Neural cell (in vitro differentiated cells): ENCODE measurements around the gene STXBP4. TPM values are rescaled to one million over a fixed set of nuclear protein-coding genes. Genes with fewer than 3 reads are reported as not detected.

Experiments used
- H2AFZ ChIP-seq: fragments of 200-600, 300-800 bp; sonication (generic), shearing (Covaris generic); 2 replicates; pipeline ENCODE4 v1.6.0; 2014; ENCODE audit warnings: low read depth, mild to moderate bottlenecking, antibody characterized with exemption, low read length, moderate library complexity
- H3F3A ChIP-seq: fragments of 200-600 bp; shearing (Covaris generic); 2 replicates; pipeline ENCODE4 v1.6.1; 2016; ENCODE audit warnings: mild to moderate bottlenecking, moderate library complexity, mixed read lengths, antibody characterized with exemption, low read length; ENCODE audit not compliant: insufficient read depth, poor library complexity, severe bottlenecking
- H3K27ac ChIP-seq: fragments of 200-600, 300-800 bp; sonication (generic), shearing (Covaris generic); 2 replicates; pipeline ENCODE4 v1.5.1; 2014; ENCODE audit warnings: mild to moderate bottlenecking, low read length, moderate library complexity
- H3K27me3 ChIP-seq: fragments of 300-800, 200-600 bp; sonication (generic), shearing (Covaris generic); 2 replicates; pipeline ENCODE4 v1.6.0; 2014; ENCODE audit warnings: mild to moderate bottlenecking, low read depth, low read length, moderate library complexity; ENCODE audit not compliant: insufficient read depth
- H3K36me3 ChIP-seq: fragments of 300-800, 200-600 bp; sonication (generic), shearing (Covaris generic); 2 replicates; pipeline ENCODE4 v1.5.1; 2014; ENCODE audit warnings: mild to moderate bottlenecking, antibody characterized with exemption, low read length, moderate library complexity; ENCODE audit not compliant: insufficient read depth
- H3K4me2 ChIP-seq: fragments of 300-800, 200-600 bp; sonication (generic), shearing (Covaris generic); 2 replicates; pipeline ENCODE4 v1.6.0; 2014; ENCODE audit warnings: mild to moderate bottlenecking, low read length
- H3K4me3 ChIP-seq: fragments of 300-800, 200-600 bp; sonication (generic), shearing (Covaris generic); 2 replicates; pipeline ENCODE4 v1.5.1; 2014; ENCODE audit warnings: mild to moderate bottlenecking, low read length, moderate library complexity
- H3K79me2 ChIP-seq: fragments of 200-600 bp; shearing (Covaris generic); replicated peaks from 2 replicates; pipeline ENCODE4 v1.6.0; 2014; ENCODE audit warnings: mild to moderate bottlenecking, low read length, moderate library complexity; ENCODE audit not compliant: insufficient read depth
- H3K9ac ChIP-seq: fragments of 300-800, 200-600 bp; sonication (generic), shearing (Covaris generic); 2 replicates; pipeline ENCODE4 v1.6.1; 2016; ENCODE audit warnings: mild to moderate bottlenecking, low read length, mixed read lengths
- H3K9me2 ChIP-seq: fragments of 200-600 bp; shearing (Covaris generic); 2 replicates; pipeline ENCODE4 v1.6.1; 2016; ENCODE audit warnings: mild to moderate bottlenecking, low read length, mixed read lengths; ENCODE audit not compliant: insufficient read depth
- H3K9me3 ChIP-seq: fragments of 200-600, 300-800 bp; sonication (generic), shearing (Covaris generic); 2 replicates; pipeline ENCODE4 v1.6.1; 2016; ENCODE audit warnings: mild to moderate bottlenecking, mixed run types, low read length, moderate library complexity, mixed read lengths
- H4K20me1 ChIP-seq: fragments of 200-600 bp; shearing (Covaris generic); 2 replicates; pipeline ENCODE4 v1.6.1; 2016; ENCODE audit warnings: mild to moderate bottlenecking, mixed run types; ENCODE audit not compliant: insufficient read depth
- EP300 ChIP-seq: fragments of 450-650 bp; conservative IDR thresholded peaks from 2 replicates; pipeline ENCODE4 v1.6.1; 2014; ENCODE audit warnings: antibody characterized with exemption, mild to moderate bottlenecking, moderate library complexity; ENCODE audit not compliant: poor library complexity, severe bottlenecking
- EZH2 ChIP-seq: fragments of 200-600, 300-800 bp; shearing (Covaris generic), sonication (generic); IDR thresholded peaks from 2 replicates; pipeline ENCODE4 v1.6.1; 2014; ENCODE audit warnings: antibody characterized with exemption, low read length, borderline replicate concordance, mild to moderate bottlenecking; ENCODE audit not compliant: insufficient read depth, poor library complexity, severe bottlenecking
- MXI1 ChIP-seq: fragments of 450-650 bp; conservative IDR thresholded peaks from 2 replicates; pipeline ENCODE4 v1.6.1; 2014; ENCODE audit warnings: antibody characterized with exemption, mild to moderate bottlenecking; ENCODE audit not compliant: poor library complexity, severe bottlenecking
- POLR2AphosphoS5 ChIP-seq: IDR thresholded peaks from 2 replicates; pipeline ENCODE4 v1.6.1; 2012
- RAD21 ChIP-seq: fragments of 450-650 bp; conservative IDR thresholded peaks from 2 replicates; pipeline ENCODE4 v1.6.1; 2014; ENCODE audit warnings: antibody characterized with exemption, mild to moderate bottlenecking, moderate library complexity
- SMC3 ChIP-seq: fragments of 450-650 bp; conservative IDR thresholded peaks from 2 replicates; pipeline ENCODE4 v1.6.1; 2014; ENCODE audit warnings: antibody characterized with exemption, mild to moderate bottlenecking, moderate library complexity; ENCODE audit not compliant: poor library complexity
- TAF1 ChIP-seq: IDR thresholded peaks from 2 replicates; pipeline ENCODE4 v1.6.1; 2012; ENCODE audit warnings: low read depth
- polyA plus RNA-seq: library from polyadenylated mRNA; depleted of rRNA; stranded (reverse); fragments of >200 nt; gene quantifications from 2 replicates; pipeline ENCODE4 v1.2.3, GENCODE V29; 2014
- TF ChIP-seq, protein P1 (sequence below): IDR thresholded peaks from 2 replicates; pipeline ENCODE4 v1.6.1; 2012; ENCODE audit warnings: borderline replicate concordance
- TF ChIP-seq, protein P2 (sequence below): fragments of 450-650 bp; IDR thresholded peaks from 2 replicates; pipeline ENCODE4 v1.5.1; 2014; ENCODE audit warnings: antibody characterized with exemption, mild to moderate bottlenecking, moderate library complexity; ENCODE audit not compliant: poor library complexity, severe bottlenecking

The STXBP4 gene
- polyA plus RNA-seq, 1 donor from 2014 or later: 8.1 TPM

DNA sequence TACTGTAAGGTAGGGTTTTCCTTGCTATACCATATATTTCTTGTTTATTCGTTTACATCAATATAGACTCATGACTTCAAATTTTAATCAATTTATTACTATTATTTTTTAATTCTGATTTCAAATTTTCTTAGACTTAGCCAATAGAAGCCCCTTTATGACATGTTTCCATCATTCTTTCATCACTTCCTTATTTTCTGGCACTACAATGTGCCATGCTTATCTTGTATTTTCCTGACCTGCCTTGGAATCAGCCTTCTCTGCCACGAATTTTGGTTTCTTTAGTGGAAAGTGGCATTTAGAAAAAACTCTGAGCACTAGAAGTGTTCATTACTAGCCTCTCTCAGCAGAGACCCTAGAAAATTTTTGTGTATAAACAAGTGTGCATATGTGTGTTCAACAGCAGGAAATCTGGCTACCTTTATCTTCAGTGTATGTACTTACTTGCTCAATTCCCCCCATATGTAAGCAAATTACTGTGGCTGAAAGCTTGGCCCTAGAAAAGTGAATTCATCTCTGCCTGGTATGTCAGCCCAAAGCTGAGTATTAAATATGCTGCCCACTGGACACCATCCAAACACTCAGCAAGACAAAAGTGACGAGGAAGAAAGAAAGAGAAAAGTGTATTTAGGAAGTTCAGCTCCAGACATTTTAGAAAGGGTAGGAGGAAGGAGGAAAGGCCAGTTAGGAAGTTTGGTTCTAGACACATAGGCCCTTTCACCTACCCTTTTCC, 4.0 kb downstream of the STXBP4 start:
- Histone ChIP-seq H3K9me2 (no peaks in the 10 kb centered on the region), H3F3A (no peaks in the 10 kb centered on the region), H3K27me3 (no peaks in the 10 kb centered on the region), H3K79me2 (peaks cover 41% of the 10 kb centered on the region), H4K20me1 (no peaks in the 10 kb centered on the region), H3K36me3 (no peaks in the 10 kb centered on the region), H2AFZ (no peak overlapping the region), H3K9me3 (no peaks in the 10 kb centered on the region), H3K4me2 (no peak overlapping the region), H3K9ac (no peak overlapping the region), H3K27ac (no peak overlapping the region), H3K4me3 (no peak overlapping the region)
- TF ChIP-seq SMC3: no peak
- no peak for TF ChIP-seq MXI1
- TF ChIP-seq, protein P1, sequence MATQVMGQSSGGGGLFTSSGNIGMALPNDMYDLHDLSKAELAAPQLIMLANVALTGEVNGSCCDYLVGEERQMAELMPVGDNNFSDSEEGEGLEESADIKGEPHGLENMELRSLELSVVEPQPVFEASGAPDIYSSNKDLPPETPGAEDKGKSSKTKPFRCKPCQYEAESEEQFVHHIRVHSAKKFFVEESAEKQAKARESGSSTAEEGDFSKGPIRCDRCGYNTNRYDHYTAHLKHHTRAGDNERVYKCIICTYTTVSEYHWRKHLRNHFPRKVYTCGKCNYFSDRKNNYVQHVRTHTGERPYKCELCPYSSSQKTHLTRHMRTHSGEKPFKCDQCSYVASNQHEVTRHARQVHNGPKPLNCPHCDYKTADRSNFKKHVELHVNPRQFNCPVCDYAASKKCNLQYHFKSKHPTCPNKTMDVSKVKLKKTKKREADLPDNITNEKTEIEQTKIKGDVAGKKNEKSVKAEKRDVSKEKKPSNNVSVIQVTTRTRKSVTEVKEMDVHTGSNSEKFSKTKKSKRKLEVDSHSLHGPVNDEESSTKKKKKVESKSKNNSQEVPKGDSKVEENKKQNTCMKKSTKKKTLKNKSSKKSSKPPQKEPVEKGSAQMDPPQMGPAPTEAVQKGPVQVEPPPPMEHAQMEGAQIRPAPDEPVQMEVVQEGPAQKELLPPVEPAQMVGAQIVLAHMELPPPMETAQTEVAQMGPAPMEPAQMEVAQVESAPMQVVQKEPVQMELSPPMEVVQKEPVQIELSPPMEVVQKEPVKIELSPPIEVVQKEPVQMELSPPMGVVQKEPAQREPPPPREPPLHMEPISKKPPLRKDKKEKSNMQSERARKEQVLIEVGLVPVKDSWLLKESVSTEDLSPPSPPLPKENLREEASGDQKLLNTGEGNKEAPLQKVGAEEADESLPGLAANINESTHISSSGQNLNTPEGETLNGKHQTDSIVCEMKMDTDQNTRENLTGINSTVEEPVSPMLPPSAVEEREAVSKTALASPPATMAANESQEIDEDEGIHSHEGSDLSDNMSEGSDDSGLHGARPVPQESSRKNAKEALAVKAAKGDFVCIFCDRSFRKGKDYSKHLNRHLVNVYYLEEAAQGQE: no peak
- TF ChIP-seq RAD21: no peak
- TF ChIP-seq EZH2: no peak
- no peak for TF ChIP-seq POLR2AphosphoS5
- no peak for TF ChIP-seq TAF1
- TF ChIP-seq EP300: no peak
- TF ChIP-seq, protein P2, sequence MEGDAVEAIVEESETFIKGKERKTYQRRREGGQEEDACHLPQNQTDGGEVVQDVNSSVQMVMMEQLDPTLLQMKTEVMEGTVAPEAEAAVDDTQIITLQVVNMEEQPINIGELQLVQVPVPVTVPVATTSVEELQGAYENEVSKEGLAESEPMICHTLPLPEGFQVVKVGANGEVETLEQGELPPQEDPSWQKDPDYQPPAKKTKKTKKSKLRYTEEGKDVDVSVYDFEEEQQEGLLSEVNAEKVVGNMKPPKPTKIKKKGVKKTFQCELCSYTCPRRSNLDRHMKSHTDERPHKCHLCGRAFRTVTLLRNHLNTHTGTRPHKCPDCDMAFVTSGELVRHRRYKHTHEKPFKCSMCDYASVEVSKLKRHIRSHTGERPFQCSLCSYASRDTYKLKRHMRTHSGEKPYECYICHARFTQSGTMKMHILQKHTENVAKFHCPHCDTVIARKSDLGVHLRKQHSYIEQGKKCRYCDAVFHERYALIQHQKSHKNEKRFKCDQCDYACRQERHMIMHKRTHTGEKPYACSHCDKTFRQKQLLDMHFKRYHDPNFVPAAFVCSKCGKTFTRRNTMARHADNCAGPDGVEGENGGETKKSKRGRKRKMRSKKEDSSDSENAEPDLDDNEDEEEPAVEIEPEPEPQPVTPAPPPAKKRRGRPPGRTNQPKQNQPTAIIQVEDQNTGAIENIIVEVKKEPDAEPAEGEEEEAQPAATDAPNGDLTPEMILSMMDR: no peak

DNA sequence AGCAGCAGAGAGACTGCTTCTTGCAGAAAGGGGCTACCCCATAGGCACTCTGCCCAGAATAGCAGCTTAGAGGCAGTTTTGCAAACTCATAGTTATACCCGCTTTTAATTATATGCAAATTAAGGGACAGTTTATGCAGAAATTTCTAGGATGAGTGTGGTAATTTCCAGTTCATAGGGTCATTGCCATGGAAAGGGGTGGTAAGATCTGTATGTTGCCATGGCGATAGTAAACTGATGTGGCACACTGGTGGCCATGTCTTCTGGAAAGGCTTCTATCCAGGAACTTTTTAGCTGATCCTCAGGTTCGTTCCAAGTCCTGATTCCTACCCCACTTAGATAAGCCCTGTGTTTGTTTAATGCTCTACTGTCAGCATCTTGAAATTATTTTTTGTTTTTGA, 6.2 kb downstream of the STXBP4 start:
- H3K4me2 ChIP-seq: no peak overlapping the region
- H3K79me2 ChIP-seq: peaks cover 50% of the 10 kb centered on the region
- no peaks in the 10 kb centered on the region for H3K9me3 ChIP-seq
- H2AFZ ChIP-seq: no peak overlapping the region
- no peak overlapping the region for H3K4me3 ChIP-seq
- H3K27ac ChIP-seq: no peak overlapping the region
- no peaks in the 10 kb centered on the region for H3F3A ChIP-seq
- H3K36me3 ChIP-seq: no peaks in the 10 kb centered on the region
- H3K9me2 ChIP-seq: no peaks in the 10 kb centered on the region
- TF ChIP-seq SMC3 (no peak), EP300 (no peak), EZH2 (no peak), POLR2AphosphoS5 (no peak), MXI1 (no peak), RAD21 (no peak), TAF1 (no peak)
- TF ChIP-seq, protein P2: no peak
- TF ChIP-seq, protein P1: no peak
- H4K20me1 ChIP-seq: no peaks in the 10 kb centered on the region
- H3K9ac ChIP-seq: no peak overlapping the region
- no peaks in the 10 kb centered on the region for H3K27me3 ChIP-seq
